A549 treated with Mapracorat at 1 μM for 4 hours (cell line): ENCODE data around the gene ZNF3. TPM values are rescaled to one million over a fixed set of nuclear protein-coding genes. Genes with fewer than 3 reads are reported as not detected.

ENCODE experiments used
- total RNA-seq: library from RNA; stranded (reverse); fragments of 200-300 nt; extraction: Qiagen RNA extraction; gene quantifications from 5 replicates; pipeline ENCODE4 v1.2.3, GENCODE V29; 2022

Gene ZNF3
- total RNA-seq: 19.3 to 20.9 TPM (median 20.5 TPM) in 5 replicates

DNA sequence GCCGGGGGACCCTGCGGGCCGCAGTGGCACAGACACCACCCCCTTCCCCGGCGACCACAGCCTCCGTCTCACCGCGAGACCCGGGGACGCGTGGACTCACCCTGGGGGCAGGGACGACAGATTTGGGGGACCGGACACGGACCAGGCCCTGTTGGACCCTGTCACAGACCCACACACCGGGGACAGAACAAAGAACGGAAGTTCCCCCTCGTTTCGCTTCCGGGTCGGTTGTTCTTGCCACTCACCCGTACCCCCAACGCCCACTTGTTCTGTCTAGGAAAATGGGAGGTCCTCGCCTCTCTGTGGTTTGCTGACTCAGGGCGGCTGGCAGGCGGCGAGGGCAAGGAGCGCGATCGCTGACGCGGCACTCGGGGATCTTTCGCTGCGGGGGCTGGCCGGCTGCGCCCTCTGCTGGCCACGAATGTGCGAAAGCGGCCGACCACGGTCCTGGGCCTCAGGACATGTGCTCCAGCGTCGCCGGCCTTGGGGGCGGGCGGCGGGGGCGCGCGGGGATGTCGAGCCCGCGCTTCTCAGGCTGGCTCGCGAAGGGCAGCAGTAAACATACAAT lies at the start of gene ZNF3:
ZNF3 (minus strand) TSS at position 189 of the 568 bp plus-strand sequence. CDS start 4,366 bp downstream, outside the sequence.

DNA sequence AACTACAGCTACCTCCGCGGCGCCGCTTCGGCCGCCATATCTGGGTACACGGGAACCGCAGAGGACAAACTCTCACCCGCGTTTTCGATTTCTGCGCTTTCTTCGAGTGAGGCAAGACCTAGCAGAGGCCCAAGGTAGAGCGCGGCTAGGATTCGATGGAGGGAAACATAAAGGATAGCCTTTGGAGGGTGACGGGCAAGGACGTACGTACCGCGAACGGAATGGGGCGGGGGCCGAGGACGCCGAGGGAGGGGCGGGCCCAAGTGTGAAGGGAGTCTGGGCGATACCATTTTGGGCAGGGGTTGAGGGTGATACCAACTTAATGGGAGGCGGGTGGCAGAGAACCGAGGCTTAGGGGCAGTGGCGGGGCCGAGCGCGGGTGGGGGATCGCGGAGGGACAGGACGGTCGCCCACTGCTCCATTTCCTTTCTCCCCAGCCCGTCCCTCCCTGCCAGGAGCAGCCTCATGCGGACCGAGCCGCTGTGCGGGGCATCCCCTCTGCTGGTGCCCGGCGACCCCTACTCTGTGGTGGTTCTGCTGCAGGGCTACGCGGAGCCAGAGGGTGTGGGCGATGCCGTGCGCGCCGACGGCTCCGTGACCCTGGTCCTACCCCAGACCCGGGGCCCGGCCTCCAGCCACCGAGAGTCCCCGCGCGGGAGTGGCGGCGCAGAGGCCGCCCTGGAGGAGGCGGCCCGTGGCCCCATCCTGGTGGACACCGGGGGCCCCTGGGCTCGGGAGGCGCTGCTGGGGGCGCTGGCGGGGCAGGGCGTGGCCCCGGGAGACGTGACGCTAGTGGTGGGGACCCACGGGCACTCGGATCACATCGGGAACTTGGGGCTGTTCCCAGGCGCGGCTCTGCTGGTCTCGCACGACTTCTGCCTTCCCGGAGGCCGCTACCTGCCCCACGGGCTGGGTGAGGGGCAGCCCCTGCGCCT lies 45.7 kb upstream of the ZNF3 start, which contains the start of gene MBLAC1:
MBLAC1 (plus strand) TSS at position 37 of the 935 bp plus-strand sequence; CDS start at position 466, 429 bp downstream.

DNA sequence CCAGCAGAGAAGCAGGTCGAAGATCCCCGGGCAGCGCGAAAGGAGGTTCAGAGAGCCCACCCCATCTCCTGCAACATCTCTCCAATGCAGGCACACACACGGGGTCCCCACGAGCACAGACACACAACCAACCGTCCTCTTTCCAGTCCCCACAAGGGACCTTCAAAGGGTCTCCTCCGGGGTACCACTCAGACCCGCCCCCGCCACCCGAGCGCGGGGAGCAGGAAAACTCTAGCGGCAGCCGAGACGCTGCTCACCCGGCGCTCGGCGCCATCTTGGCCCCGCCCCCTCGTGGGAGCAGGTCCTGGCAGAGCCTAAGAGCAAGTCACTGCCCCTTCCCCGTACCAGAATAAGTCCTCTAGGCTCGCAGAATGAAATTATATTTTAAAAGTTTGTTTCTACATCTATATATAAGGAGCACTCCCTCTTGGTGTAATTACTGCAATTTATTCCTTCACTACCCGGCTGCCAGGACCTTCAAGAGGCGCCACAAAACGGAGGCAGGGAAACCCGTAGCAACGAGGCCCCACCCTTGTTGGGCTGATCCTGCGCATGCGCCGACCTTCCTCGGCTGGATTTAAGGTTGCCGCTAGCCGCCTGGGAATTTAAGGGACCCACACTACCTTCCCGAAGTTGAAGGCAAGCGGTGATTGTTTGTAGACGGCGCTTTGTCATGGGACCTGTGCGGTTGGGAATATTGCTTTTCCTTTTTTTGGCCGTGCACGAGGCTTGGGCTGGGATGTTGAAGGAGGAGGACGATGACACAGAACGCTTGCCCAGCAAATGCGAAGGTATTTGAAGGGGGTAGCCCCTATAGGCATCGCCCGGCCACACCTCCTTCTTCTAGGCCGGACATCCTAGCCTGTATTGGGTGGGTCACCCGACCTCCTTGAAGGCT lies 37.8 kb upstream of the ZNF3 start, which contains the start of the genes CNPY4 and TAF6:
CNPY4 (plus strand) TSS at position 563 of the 898 bp plus-strand sequence; CDS start at position 674, 111 bp downstream.
TAF6 (minus strand) TSS at position 287 of the 898 bp plus-strand sequence. CDS start 5,149 bp downstream, outside the sequence.

DNA sequence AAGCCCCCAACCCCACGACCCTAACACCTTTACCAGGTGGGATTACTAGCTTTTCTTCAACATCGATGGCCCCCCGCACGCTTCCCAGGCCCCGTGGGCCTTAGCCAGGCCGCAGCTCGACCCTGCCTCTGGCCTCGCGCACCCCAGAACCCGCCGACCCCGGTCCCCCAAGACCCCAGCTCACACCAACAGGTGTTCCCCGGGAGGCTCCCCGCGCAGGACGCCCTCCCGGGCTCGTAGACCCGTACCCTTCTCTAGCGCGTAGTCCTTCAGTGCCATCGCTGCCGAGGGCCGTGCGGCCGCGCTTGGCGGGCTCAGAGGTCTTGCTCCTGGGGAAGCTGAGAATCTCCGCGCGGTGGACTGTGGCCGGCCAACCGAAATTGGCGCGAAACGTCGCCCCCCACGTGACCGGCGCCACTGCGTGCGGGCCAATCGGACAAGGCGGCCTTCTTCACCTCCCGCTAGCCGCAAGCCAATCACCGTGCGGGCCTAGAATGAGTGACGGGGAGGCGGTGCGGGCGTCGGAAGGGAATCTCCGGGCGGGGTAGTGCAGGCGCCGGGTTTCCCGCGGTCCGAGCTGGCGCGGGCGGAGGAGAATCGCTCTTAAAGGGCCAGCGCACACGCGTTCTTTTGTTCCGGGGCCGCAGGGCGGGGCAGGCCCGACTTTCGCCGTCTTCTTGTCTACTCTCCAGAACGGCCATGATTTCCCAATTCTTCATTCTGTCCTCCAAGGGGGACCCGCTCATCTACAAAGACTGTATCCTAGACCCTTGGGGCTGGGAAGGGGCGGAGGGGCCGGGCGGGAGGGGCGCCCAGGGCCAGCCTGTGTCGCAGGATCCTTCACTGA lies 19.7 kb upstream of the ZNF3 start, which contains the start of the genes AP4M1 and MCM7:
AP4M1 (plus strand) TSS at position 628 of the 847 bp plus-strand sequence; CDS start at position 700, 72 bp downstream.
MCM7 (minus strand) TSS at position 382 of the 847 bp plus-strand sequence; CDS start at position 279, 103 bp downstream.

DNA sequence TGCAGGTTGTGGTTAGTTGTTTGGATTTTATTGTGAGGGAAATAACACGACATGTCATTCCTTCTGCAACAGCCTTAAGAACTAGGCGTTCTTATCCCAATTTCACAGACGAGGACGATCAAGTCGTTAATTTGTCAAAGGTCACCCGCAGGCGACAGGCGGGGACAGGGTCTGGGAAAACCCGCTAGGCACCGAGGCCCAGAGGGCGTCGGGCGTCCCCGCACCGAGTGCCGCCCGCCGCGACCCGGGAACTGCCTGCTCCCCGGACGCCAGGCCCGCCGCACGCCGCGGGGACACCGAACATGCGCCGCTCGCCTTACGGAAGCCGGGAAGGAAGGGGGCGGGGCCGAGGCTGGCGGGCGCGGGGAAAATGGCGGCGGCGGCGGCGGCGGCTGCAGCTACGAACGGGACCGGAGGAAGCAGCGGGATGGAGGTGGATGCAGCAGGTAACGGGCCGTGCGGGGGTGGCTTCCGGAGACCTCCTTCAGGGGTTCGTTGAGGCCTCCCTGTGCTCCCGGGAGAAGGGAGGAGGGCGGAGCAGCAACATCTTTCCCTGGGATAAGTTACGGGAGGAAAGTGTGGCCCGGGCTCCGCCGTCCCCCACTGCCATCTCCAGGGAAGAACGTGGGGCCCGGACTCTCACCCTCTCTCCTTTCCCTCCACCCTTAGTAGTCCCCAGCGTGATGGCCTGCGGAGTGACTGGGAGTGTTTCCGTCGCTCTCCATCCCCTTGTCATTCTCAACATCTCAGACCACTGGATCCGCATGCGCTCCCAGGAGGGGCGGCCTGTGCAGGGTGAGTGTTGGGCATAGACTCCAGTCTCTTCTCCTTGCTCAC lies 7.3 kb upstream of the ZNF3 start, which contains the start of gene COPS6:
COPS6 (plus strand) TSS at position 349 of the 837 bp plus-strand sequence; CDS start at position 371, 22 bp downstream.

DNA sequence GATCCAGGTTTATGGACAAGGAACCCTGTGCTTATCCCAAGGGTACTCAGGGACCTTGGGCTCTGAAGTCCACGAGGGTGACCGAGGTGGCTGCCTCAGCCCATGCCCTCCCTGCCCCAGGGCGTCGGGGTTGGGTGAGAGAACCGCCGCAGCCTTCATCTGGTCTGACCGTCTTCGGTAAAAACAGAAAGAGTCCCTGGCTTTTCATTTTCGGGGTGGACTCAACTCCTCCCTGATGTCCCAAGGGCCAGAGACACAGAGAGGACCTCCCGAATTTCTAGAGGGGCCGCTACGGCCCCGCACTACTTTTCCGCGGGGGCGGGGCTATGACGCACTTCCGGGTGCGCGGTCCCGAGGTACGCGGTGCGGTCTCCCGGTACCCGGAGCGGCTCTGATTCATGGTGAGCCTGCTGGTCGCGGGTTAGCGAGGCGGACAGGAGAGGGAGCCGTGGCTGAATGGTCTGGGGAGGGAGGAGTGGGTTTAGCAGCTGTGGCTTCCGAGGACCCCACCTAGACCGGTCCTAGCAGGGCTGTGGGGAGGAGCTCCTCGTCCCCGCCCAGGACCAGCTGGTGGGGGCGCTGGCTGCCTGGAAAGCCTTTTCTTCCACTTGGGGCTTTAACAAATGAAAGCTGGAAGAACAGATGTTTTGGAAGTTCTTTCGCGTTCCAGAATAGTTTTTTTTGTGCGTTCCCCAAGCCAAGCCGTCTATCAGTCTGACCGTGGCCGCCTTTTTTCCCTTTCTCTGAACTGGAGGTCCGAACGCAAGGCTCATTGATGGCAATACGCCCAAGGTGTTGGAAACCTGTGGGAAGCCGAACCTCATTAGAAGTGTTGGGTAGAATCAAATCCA lies 31.9 kb downstream of the ZNF3 start, which contains the start of gene ZSCAN21:
ZSCAN21 (plus strand) TSS at position 334 of the 851 bp plus-strand sequence. CDS start 7,233 bp downstream, outside the sequence.

Other genes starting within 250 kb of the ZNF3 start
- gene OR2AE1, start 204.7 kb downstream of the ZNF3 start, total RNA-seq: not detected in 5 replicates
- 24.6 to 27.9 TPM (median 25.0 TPM) in 5 replicates for gene TRIM4, start 162.2 kb downstream of the ZNF3 start, total RNA-seq
- 0.12 to 0.21 TPM (median 0.12 TPM) in 3 of 5 replicates, not detected in the others for gene GJC3, start 152.1 kb downstream of the ZNF3 start, total RNA-seq
- 0.13 TPM in 1 of 5 replicates, not detected in the others for gene AZGP1, start 105.7 kb downstream of the ZNF3 start, total RNA-seq
- 6.4 to 9.7 TPM (median 9.0 TPM) in 5 replicates for gene ZKSCAN1, start 66.1 kb downstream of the ZNF3 start, total RNA-seq
- gene ZSCAN21, start 31.9 kb downstream of the ZNF3 start, total RNA-seq: 9.7 to 12.3 TPM (median 10.5 TPM) in 5 replicates
- gene COPS6, start 7.2 kb upstream of the ZNF3 start, total RNA-seq: 157 to 189 TPM (median 174 TPM) in 5 replicates
- 223 to 248 TPM (median 243 TPM) in 5 replicates for gene MCM7, start 19.7 kb upstream of the ZNF3 start, total RNA-seq
- 13.0 to 16.0 TPM (median 14.8 TPM) in 5 replicates for gene AP4M1, start 19.9 kb upstream of the ZNF3 start, total RNA-seq
- gene TAF6, start 37.6 kb upstream of the ZNF3 start, total RNA-seq: 56.8 to 66.8 TPM (median 63.6 TPM) in 5 replicates
- 8.9 to 11.2 TPM (median 11.0 TPM) in 5 replicates for gene CNPY4, start 37.9 kb upstream of the ZNF3 start, total RNA-seq
- gene MBLAC1, start 45.2 kb upstream of the ZNF3 start, total RNA-seq: 2.5 to 3.5 TPM (median 3.1 TPM) in 5 replicates
- 153 to 203 TPM (median 178 TPM) in 5 replicates for gene LAMTOR4, start 67.2 kb upstream of the ZNF3 start, total RNA-seq
- 9.6 to 15.0 TPM (median 13.6 TPM) in 5 replicates for gene TRAPPC14, start 77.0 kb upstream of the ZNF3 start, total RNA-seq
- gene GAL3ST4, start 86.9 kb upstream of the ZNF3 start, total RNA-seq: 0.12 to 0.23 TPM (median 0.16 TPM) in 4 of 5 replicates, not detected in the other
- gene GPC2, start 95.7 kb upstream of the ZNF3 start, total RNA-seq: 0.62 to 1.5 TPM (median 1.0 TPM) in 5 replicates
- gene STAG3, start 96.2 kb upstream of the ZNF3 start, total RNA-seq: 0.06 to 0.41 TPM (median 0.23 TPM) in 5 replicates
- gene PVRIG, start 138.2 kb upstream of the ZNF3 start, total RNA-seq: not detected in 5 replicates
- gene SPDYE3, start 226.0 kb upstream of the ZNF3 start, total RNA-seq: not detected in 5 replicates